HG03457 (cell line): Measurements from ENCODE around the gene SPATA25.

ENCODE experiments used
- ATAC-seq: cut with Tn5 transposase; IDR thresholded peaks from one replicate; pipeline ENCODE4 v1.9.1; 2021; ENCODE audit warnings: moderate number of reproducible peaks; ENCODE audit not compliant: unreplicated experiment

Gene SPATA25

GRCh38 chr20:45841407-45842129, 45.9 kb downstream of the SPATA25 start:
- no peak for ATAC-seq

GRCh38 chr20:45840700-45841198, 46.7 kb downstream of the SPATA25 start:
- ATAC-seq, result no peak

- no peak for ATAC-seq
Measured at GRCh38 chr20:45836841-45837240, 50.6 kb downstream of the SPATA25 start.
